ENCODE measurements around the gene EDAR.

GRCh38 chr2:108980076-108980475 is 8.9 kb downstream of the EDAR start:
- no peak for TF ChIP-seq POLR2A (IDR thresholded peaks at IDR 0.05)
- TF ChIP-seq CTCF (IDR thresholded peaks at IDR 0.05) = no peak
